IPS-NIHi11 (cell line): ENCODE measurements around the gene MTCH1.
"Not testable (repeated sequence)": the region's sequence is repeated elsewhere in the genome, so short reads cannot be mapped to it uniquely, and the experiment has no call there.

Source experiments
- DNase-seq: peaks from one replicate; pipeline ENCODE4 v3.0.0; 2012; ENCODE audit warnings: mixed read lengths, low spot score

The MTCH1 gene

GRCh38 chr6:37016995-37017394, 31.0 kb upstream of the MTCH1 start:
- DNase-seq = no peak

DNA sequence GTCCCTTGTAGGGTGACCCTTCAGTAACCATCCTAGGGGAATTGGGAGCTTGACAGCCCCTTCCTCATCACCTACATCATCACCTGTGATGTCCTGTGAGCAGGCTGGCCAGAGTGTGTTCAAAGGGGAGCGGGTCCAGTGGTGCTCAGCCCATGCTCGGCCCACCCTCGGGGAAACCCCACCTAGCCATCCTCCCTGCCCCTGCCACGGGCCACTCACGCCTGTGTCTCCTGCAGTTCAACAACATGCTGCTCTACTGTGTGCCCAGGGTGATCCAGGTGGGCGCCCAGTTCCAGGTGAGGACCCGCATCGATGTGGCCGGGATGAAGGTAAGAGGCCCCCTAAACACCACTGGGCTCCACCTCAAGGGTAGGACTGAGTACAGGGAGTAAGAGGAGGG, 29.5 kb upstream of the MTCH1 start:
- no peak for DNase-seq

DNA sequence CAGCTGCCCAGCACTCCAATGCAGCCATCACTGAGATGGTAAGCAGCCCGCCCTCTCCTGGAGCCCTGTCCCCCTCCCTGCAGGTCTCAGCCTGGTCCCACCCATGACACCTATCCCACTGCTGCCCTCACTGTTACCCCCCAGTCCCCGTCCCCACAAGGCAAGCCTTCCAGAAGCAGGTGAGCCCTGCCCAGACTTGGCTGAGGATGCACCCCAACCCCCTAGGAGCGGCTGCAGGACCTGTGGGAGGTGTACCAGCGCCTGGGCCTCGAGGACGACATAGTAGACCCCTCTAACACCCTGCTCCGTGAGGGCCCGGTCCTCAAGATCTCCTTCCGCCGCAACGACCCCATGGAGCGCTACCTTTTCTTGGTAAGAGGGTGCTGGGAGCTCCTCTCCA, 28.7 kb upstream of the MTCH1 start:
- no peak for DNase-seq

DNA sequence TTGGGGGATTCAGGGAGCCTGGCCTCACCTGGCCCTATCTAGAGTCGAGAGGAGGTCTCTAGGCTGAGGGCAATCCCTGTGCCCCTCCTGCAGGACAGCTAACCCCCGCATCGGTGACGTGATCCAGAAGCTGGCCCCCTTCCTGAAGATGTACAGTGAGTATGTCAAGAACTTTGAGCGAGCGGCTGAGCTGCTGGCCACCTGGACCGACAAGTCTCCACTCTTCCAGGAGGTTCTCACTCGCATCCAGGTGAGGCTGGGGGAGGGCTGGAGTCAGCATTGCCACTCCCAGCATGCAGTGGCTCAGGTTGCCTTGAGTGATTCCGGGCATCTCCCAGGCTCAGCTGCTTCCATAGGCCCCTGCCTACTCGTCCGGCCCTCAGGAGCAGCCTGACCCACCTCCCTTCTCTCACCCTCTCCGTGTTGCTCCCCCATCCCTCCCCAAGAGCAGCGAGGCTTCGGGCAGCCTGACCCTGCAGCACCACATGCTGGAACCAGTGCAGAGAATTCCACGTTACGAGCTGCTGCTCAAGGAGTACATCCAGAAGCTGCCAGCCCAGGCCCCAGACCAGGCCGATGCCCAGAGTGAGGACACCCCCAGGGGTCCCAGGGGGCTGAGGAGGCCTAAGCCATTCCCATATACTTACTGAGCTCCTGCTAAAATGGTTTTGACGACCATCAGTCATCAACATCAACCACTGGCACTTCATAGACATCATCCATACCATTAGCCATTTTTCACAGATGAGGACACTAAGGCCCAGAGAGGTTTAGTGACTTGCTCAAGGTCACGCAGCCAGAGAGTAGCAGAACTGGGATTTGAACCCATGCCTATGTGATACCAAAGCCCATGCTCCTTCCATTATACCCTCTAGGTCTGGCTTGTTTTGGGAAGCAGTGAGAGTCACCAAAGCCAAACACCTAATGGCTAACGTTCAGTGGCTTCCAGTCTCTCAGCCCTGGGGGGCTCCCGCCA, 27.8 kb upstream of the MTCH1 start:
- DNase-seq = no peak

DNA sequence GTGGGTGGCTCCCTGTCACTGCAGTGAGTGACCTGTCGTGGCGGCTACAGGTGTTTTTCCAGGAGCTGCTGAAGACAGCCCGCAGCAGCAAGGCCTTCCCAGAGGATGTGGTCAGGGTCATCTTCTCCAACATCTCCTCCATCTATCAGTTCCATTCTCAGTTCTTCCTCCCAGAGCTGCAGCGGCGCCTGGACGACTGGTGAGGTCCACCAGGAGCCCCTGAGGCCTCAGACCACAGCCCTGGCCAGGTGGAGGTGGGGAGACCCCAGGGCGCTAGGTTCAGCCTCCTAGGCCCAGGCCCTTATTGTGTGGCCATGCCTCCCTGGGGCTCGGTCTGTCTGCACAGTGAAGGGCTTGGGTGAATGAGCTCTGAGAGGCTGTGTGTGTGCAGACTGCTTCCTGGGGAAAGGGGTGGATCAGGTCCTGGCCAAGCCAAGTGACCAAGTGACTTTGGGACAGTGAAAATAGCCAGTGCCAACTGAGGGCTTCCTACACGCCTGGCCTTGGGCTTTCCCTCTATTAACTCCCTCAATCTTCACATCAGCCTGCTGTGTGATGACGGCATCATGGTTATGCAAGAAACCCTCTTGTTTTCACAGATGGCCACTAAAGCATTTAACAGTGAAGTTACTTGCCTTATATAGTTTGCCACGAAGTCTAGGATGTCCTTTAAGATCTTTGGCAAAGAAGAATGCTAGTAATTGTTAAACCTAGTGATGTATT, 25.8 kb upstream of the MTCH1 start:
- DNase-seq = no peak

GRCh38 chr6:37010402-37010892, 24.5 kb upstream of the MTCH1 start:
- DNase-seq = no peak

- no peak for DNase-seq
Measured at GRCh38 chr6:37008484-37009465, 22.8 kb upstream of the MTCH1 start.

DNA sequence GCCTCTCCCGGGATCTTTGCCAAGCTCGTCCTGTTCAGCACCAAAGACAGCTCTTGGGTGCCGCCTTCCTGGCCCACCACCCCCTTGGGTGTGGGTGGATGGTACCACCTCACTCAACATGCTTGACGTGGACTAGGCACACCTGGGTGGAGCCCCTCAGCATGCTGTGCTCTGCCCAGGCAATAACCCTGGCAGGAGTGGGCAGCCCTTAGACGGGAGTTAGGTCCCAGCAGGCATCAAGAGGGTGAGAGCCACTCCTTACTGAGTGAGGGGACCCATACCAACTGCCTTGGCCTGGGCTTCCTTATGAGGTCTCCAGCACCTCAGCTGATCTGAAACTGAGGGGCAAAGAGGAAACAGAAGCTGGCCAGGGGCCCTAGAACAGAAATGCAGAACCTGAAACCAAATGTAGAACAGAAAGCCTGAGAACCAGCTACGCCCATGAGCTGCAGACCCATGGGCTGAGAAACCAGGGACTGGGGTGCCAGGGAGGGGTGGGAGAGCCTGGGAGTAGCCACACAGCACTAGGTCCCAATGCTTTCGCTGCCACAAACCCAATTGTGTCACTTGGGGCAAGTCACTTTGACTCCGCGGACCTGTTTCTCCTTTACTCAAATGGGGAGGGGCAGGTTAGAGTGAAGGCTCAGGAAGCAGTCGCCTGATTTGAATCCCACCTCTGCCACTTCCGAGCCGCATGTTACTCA, 21.5 kb upstream of the MTCH1 start:
- DNase-seq = peak; percentile 53

DNA sequence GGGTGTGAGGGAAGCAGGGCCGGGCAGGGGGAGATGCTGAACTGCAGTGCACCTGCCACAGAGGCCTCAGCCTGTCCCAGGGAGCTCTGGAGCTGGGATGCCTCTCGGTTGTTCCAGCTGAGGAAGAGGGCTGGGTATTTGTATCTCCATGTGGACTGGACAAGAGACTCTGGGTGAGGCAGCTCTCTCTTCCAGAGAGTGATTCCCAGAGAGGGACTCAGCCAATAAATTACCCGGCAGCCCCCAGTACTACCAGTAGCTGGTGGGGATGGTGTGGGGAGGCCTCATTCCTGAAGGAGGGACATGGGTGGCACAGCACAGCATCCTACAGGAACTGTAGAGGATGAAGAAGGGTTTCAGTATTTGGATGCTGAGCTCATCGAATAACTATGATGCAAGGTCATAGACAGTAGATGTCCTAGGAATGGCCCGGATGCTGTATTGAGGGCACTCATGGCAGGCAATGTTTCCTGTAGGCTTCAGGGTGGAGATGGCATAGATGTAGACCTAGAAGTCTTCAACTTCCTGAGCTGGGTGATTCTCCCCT, 20.9 kb upstream of the MTCH1 start:
- no peak for DNase-seq

GRCh38 chr6:37005827-37006567, 20.0 kb upstream of the MTCH1 start:
- DNase-seq = no peak

DNA sequence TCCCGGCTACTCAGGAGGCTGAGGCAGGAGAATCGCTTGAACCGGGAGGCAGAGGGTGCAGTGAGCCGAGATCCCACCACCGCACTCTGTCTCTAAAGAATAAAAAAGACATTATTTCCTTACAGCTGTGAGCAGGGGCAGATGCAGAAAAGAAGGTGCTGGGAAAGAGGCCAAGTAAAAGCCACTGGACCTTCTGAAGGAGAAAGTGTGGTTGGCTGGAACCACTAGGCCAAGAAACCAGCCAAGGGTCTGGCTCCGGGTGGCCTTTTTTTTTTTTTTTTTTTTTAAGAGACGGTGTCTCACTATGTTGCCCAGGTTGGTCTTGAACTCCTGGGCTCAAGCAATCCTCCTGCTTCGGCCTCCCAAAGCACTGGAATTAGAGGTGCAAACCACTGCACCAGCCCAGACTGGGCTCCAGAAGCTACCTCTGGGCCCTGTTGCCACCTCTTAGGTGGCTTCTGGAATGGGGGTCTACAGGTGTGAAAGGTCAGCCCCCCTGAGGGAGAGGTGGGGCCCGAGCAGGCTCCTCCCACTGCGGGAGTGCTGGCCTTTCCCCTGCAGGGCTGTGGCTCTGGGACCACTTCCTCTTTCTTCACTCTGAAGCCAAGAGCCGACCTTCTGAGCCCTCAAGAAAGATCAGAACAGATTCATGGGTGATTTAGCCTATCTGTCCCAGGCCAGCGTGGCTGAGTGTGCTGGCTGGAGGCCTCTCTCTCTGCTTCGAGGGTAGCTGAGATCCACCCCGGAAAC, 19.2 kb upstream of the MTCH1 start, which contains the start of gene FGD2:
FGD2 (plus strand) TSS at position 595 of the 750 bp plus-strand sequence. CDS start 163 bp downstream, outside the sequence.
- no peak for DNase-seq

GRCh38 chr6:37004044-37004980, 18.3 kb upstream of the MTCH1 start:
- peak; percentile 5 for DNase-seq

GRCh38 chr6:36999751-37000125, 13.7 kb upstream of the MTCH1 start:
- no peak for DNase-seq

DNA sequence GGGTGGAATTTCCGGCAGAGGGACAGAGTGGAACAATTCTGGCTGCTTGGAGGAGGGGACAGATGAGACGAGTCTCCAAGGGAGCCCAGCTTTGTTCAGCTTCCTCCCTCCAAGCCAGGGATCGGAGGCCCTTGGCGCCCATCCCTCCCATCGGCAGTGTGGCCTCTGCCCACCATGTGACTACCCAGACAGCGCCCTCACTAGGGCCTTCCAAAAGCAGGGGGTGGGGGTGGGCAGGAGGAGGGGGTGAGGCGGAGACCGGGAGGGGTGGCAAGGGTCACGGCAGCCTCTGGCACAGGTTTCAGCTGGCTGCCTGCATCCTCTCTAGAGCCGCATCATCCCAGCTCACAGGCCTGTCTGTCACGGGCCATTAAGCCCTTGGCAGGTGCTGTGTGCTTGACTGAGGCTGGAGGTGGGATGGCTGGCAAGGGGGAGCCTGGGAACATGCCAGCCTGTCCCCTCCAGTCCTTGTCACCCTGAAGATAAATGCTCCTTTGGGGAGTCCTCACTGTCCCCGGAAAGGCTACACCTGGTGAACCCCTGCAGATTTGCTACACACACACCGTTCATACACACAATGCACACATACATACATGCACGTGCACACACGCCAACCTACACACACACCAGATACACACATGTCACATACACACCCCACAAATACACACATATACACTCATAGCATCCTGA, 13.2 kb upstream of the MTCH1 start:
- no peak for DNase-seq

- no peak for DNase-seq
Measured at GRCh38 chr6:36998723-36999038, 12.7 kb upstream of the MTCH1 start.

DNA sequence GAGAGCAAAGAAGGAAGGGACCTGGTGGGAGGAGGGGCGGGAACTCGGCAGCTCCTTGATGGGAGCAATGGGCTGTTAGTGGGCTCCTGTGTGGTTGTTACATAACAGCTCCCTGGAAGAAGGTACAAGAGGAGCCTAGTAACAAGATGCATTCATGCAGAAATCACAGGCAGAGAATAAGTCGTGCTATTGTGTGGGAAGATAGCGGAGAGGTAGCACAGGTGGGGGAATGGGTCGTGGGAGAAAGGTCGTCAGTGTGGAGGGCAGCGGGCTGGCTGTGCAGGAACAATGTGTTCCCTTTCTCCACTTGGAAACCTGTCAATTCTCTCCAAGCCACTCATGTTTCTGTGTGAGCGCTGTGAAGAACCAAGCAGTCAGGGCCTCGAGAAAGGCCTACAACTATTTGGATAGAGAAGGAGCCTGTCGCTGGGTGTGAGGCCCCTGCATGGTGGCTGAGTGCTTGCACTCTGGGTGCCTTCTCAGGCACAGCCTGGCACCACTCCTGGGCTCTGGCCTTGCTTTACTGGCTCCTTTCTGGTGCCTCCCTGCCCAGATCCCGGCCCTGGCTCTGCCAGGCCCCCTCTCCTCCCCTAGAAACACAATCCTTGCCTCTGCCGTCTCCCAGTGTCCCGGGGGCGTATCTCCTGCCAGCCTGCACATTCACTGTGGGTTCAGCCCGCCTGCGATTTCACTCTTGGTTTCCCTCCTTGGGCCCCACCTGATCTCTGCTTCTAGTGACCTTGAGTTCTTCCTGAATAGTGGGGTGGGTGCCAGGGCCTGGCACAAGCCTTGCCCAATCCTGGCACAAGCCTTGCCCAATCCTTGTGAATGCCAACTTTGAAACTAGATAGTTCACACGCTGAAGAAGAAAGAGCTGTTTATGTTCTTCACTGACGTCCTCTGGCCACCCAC, 12.1 kb upstream of the MTCH1 start:
- no peak for DNase-seq

DNA sequence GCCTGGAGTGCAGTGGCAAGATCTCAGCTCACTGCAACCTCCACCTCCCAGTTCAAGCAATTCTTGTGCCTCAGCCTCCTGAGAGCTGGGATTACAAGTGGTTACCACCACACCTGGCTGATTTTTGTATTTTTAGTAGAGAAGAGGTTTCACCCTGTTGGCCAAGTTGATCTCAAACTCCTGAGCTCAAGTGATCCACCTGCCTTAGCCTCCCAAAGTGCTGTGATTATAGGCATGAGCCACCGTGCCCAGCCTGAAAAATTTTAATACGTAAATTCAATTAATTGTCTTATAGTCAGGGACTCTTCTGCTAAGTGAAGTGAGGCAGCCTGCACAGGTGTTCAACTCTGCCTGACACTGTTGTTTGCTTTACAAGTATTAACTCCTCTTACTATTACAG, 4.4 kb upstream of the MTCH1 start:
- DNase-seq = not testable (repeated sequence)
